K562 (cell line): ENCODE data around the gene DLGAP1. TPM values are rescaled to one million over a fixed set of nuclear protein-coding genes. Genes with fewer than 3 reads are reported as not detected.

ENCODE experiments used
- ATAC-seq: fragments of 200-7000 bp; cut with Tn5 transposase; 3 replicates; pipeline ENCODE4 v1.9.1; 2020; ENCODE audit warnings: moderate library complexity
- BruUV-seq: library from RNA; stranded (reverse); fragments of 400-500 nt; replicated peaks from 2 replicates; lab custom pipeline; 2021; lab: Mats Ljungman, UMichigan
- CTCF ChIA-PET: fragments of 300-600 bp; formaldehyde crosslinking; extraction: SDS; loops from one replicate; lab custom pipeline; 2021; ENCODE audit warnings: low intra/inter-chr PET ratio; lab: Yijun Ruan, JAX
- POLR2A ChIA-PET: fragments of 300-600, 350-650 bp; sonication (Branson Sonifier 250); formaldehyde crosslinking; extraction: SDS; loops from one replicate; lab custom pipeline; 2021; ENCODE audit warnings: antibody characterized with exemption, inconsistent platforms; lab: Yijun Ruan, JAX
- DNase-seq, 4 experiments: peaks; one replicate each; pipeline versions ENCODE4 v3.0.0 to v3.0.0-alpha.2; 2011 to 2018; ENCODE audit warnings: low spot score in 3 of 4, mixed read lengths in 3 of 4; ENCODE audit errors: extremely low read depth in 1 of 4
- FAIRE-seq: peaks from 2 replicates; lab custom pipeline; 2011; peaks lifted over from hg19 to GRCh38; lab: Jason Lieb, UNC
- H2AFZ ChIP-seq: 2 replicates; pipeline ENCODE4 v1.6.0; 2011; ENCODE audit warnings: low read depth, low read length, control low read depth, inconsistent platforms
- H3K27ac ChIP-seq: fragments of 200-600 bp; 3 replicates; pipeline ENCODE4 v1.8.0; 2011; ENCODE audit warnings: low read depth, mild to moderate bottlenecking, control low read depth, inconsistent platforms, low read length, moderate library complexity, mixed read lengths; ENCODE audit errors: extremely low read depth
- H3K27me3 ChIP-seq, 2 experiments: fragments of 300-600 bp in 1 of 2; 2 replicates in 1 of 2; 3 replicates in 1 of 2; pipeline versions ENCODE4 v1.6.0 to v1.8.0; 2011; ENCODE audit warnings: inconsistent platforms in 2 of 2, low read length in 2 of 2, mild to moderate bottlenecking in 1 of 2, mixed read lengths in 1 of 2, moderate library complexity in 1 of 2; ENCODE audit not compliant: control insufficient read depth in 2 of 2, insufficient read depth in 2 of 2
- H3K36me3 ChIP-seq: fragments of 300-600 bp; 3 replicates; pipeline ENCODE4 v1.8.0; 2011; ENCODE audit warnings: mild to moderate bottlenecking, low read length, inconsistent platforms; ENCODE audit not compliant: control insufficient read depth, insufficient read depth
- H3K4me1 ChIP-seq, 2 experiments: fragments of 200-600 bp in 1 of 2; replicated peaks in 1 of 2; 2 replicates in 1 of 2; 3 replicates in 1 of 2; pipeline versions ENCODE4 v1.5.1 to v1.8.0; 2011; ENCODE audit warnings: inconsistent platforms in 2 of 2, low read length in 2 of 2, mild to moderate bottlenecking in 1 of 2, mixed read lengths in 1 of 2, moderate library complexity in 1 of 2; ENCODE audit not compliant: control insufficient read depth in 2 of 2, insufficient read depth in 2 of 2
- H3K4me2 ChIP-seq: 2 replicates; pipeline ENCODE4 v1.6.1; 2011; ENCODE audit warnings: low read length, control low read depth, inconsistent platforms, mixed read lengths; ENCODE audit not compliant: insufficient read depth
- H3K4me3 ChIP-seq: fragments of 200-600 bp; sonication (generic), shearing (Covaris generic); 2 replicates; pipeline ENCODE4 v1.5.1; 2016; ENCODE audit warnings: control low read depth, inconsistent platforms
- H3K79me2 ChIP-seq: fragments of 200-600 bp; 3 replicates; pipeline ENCODE4 v1.8.0; 2011; ENCODE audit warnings: low read length, inconsistent platforms; ENCODE audit not compliant: control insufficient read depth, insufficient read depth
- H3K9ac ChIP-seq, 2 experiments: 2 replicates each; pipeline versions ENCODE4 v1.6.0 to v1.6.1; 2011; ENCODE audit warnings: low read depth in 2 of 2, low read length in 2 of 2, control low read depth in 1 of 2, inconsistent platforms in 1 of 2, mild to moderate bottlenecking in 1 of 2, mixed read lengths in 1 of 2; ENCODE audit not compliant: insufficient read depth in 1 of 2
- H3K9me1 ChIP-seq: one replicate; pipeline ENCODE4 v1.6.0; 2011; ENCODE audit warnings: inconsistent platforms, mild to moderate bottlenecking, low read length, moderate library complexity; ENCODE audit not compliant: control insufficient read depth, insufficient read depth
- H3K9me3 ChIP-seq: replicated peaks from 2 replicates; pipeline ENCODE4 v1.5.1; 2011; ENCODE audit warnings: low read depth, low read length, inconsistent platforms; ENCODE audit not compliant: control insufficient read depth, insufficient read depth
- H4K20me1 ChIP-seq: replicated peaks from 2 replicates; pipeline ENCODE4 v1.6.1; 2011; ENCODE audit warnings: low read length, inconsistent platforms, mixed read lengths; ENCODE audit not compliant: control insufficient read depth, insufficient read depth
- CHD2 ChIP-seq: IDR thresholded peaks from 2 replicates; pipeline ENCODE4 v1.6.1; 2011; ENCODE audit warnings: low read depth, low read length
- FOSL1 ChIP-seq: fragments of 200-800 bp; sonication (Bioruptor generic); conservative IDR thresholded peaks from 2 replicates; pipeline ENCODE4 v1.6.1; 2016; ENCODE audit warnings: missing genetic modification characterization, missing compliant biosample characterization
- HMG20B ChIP-seq: fragments of 250-450 bp; sonication (Bioruptor Pico); IDR thresholded peaks from 2 replicates; pipeline ENCODE4 v1.5.0; 2021; ENCODE audit warnings: mild to moderate bottlenecking
- HOXB6 ChIP-seq: fragments of 250-450 bp; sonication (Bioruptor Pico); IDR thresholded peaks from 2 replicates; pipeline ENCODE4 v1.5.1; 2022; ENCODE audit warnings: mild to moderate bottlenecking, borderline replicate concordance
- ILF3 ChIP-seq: fragments of 450-650 bp; IDR thresholded peaks from 2 replicates; pipeline ENCODE4 v1.6.1; 2018; ENCODE audit warnings: antibody characterized with exemption, mild to moderate bottlenecking, moderate library complexity, borderline replicate concordance
- IRF2 ChIP-seq: sonication (generic); formaldehyde crosslinking; IDR thresholded peaks from 2 replicates; pipeline ENCODE4 v1.8.1; 2022; ENCODE audit warnings: mild to moderate bottlenecking, missing genetic modification reagents
- MYBL2 ChIP-seq, 2 experiments: fragments of 450-650 bp in 1 of 2; sonication (generic) in 1 of 2; formaldehyde crosslinking in 1 of 2; IDR thresholded peaks; 2 replicates each; pipeline versions ENCODE4 v1.6.1 to v1.8.1; 2017 to 2022; ENCODE audit warnings: borderline replicate concordance in 1 of 2, inconsistent platforms in 1 of 2, low read depth in 1 of 2, mild to moderate bottlenecking in 1 of 2, missing genetic modification reagents in 1 of 2, moderate library complexity in 1 of 2
- NFXL1 ChIP-seq: fragments of 450-650 bp; formaldehyde crosslinking; IDR thresholded peaks from 2 replicates; pipeline ENCODE4 v1.4.0; 2021; ENCODE audit warnings: mild to moderate bottlenecking
- PML ChIP-seq: IDR thresholded peaks from 2 replicates; pipeline ENCODE4 v1.6.1; 2012; ENCODE audit warnings: low read length, inconsistent platforms
- RUNX1 ChIP-seq: sonication (generic); IDR thresholded peaks from 2 replicates; pipeline ENCODE4 v1.6.1; 2016; ENCODE audit warnings: antibody characterized with exemption, low read depth
- STAG1 ChIP-seq: sonication (generic); formaldehyde crosslinking; IDR thresholded peaks from 2 replicates; pipeline ENCODE4 v1.5.0; 2020; ENCODE audit warnings: missing genetic modification reagents, borderline replicate concordance
- ZNF41 ChIP-seq: fragments of 250-450 bp; sonication (Bioruptor Pico); conservative IDR thresholded peaks from 2 replicates; pipeline ENCODE4 v1.4.0; 2020; ENCODE audit warnings: mild to moderate bottlenecking
- ZNF75A ChIP-seq: fragments of 450-650 bp; formaldehyde crosslinking; IDR thresholded peaks from 2 replicates; pipeline ENCODE4 v1.4.0; 2020; ENCODE audit warnings: mild to moderate bottlenecking
- WGBS: fragments of 100-300 bp; shearing (Covaris generic); methylation state at CpG from one replicate; pipeline ENCODE4 v1.1.6; 2016; ENCODE audit warnings: low coverage, mixed read lengths; ENCODE audit not compliant: insufficient coverage; ENCODE audit errors: missing lambda C conversion rate; 5-methylcytosine and 5-hydroxymethylcytosine counted together
- in situ Hi-C: fragments of 300-500 bp; cut with MboI; formaldehyde crosslinking; loops from 4 replicates; pipeline ENCODE4 v1.15.0; 2018; ENCODE audit warnings: inconsistent platforms, mixed read lengths
- intact Hi-C: fragments of 100-400 bp; cut with micrococcal nuclease; formaldehyde crosslinking; loops from 2 replicates; pipeline ENCODE4 v1.14.2; 2022
- polyA plus RNA-seq, 8 experiments: library from polyadenylated mRNA; depleted of rRNA in 4 of 8; stranded (reverse) in 5 of 8; unstranded in 3 of 8; fragments of >200 nt; fragmentation: Nextera tagmentation in 2 of 8; fragmentation: Illumina TruSeq in 1 of 8; extraction: Ambion mirVana in 2 of 8; extraction: Trizol in 1 of 8; gene quantifications; 2 replicates each; pipeline versions ENCODE4 v1.2.1 to v1.2.3, GENCODE V29; 2011 to 2014; ENCODE audit warnings: inconsistent platforms in 1 of 8, missing spikeins in 1 of 8
- total RNA-seq, 7 experiments: library from RNA; depleted of rRNA in 6 of 7; stranded (reverse); fragments of >200 nt in 6 of 7; fragmentation: Illumina TruSeq in 2 of 7; extraction: Trizol in 2 of 7; gene quantifications; 2 replicates each; pipeline versions ENCODE4 v1.2.1 to v1.2.3, GENCODE V29; 2011 to 2021; ENCODE audit warnings: low replicate concordance in 1 of 7
- TF ChIP-seq, protein P1 (sequence below): fragments of 450-650 bp; IDR thresholded peaks from 2 replicates; pipeline ENCODE4 v1.6.1; 2016; ENCODE audit warnings: mild to moderate bottlenecking
- TF ChIP-seq, protein P2 (sequence below), 2 experiments: IDR thresholded peaks; 2 replicates each; pipeline ENCODE4 v1.6.1; 2012; ENCODE audit warnings: improper control_type of control experiment in 2 of 2, low read depth in 2 of 2, low read length in 2 of 2, borderline replicate concordance in 1 of 2

The DLGAP1 gene
- total and polyA plus RNA-seq, 9 of the 15 experiments (the other 6 are each of a cell fraction or from before 2014, with no cell fraction given), result 0.04 to 0.22 (median 0.08) TPM

DNA sequence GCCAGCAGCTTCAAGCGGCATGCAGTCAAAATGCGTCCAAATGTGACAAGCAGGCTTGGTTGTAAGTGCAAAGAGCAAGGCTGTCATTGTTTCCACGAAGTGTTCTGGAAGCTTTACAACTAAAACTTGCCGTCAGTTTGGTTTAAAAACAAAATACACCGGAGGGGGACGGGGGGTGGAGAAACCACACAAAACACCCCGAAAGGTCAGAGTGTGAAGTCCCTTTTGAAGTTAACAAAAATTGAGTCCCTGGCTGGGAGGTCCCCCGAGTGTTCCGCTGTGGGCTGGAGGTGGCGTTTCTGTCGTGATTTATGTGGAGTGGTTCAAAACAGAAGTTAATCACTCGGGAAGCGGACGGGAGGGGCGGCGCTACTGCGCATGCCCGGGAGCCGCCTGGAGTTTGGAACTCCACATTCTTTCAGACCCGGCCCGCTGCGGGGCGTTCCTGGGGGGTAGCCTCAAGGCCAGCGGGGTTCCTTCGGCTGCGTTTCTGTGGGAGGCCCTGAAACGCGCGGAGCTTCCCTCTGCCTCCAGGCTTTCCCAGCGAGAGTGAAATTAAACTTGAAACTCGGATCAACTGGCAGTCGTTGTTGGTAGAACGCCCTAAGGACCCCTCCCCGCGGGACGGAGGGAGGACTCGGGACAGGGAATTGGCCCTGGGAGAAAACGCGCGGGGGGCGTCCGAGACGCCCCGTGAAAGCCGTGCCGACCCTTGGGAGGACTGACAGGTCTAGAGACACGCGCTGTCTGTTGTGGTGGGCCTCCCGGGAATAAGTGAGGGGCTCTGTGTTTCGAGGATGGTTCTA, 1003.7 kb downstream of the DLGAP1 start (continued):
- no peak for TF ChIP-seq ZNF41 (CRISPR knock-in tag)

DNA sequence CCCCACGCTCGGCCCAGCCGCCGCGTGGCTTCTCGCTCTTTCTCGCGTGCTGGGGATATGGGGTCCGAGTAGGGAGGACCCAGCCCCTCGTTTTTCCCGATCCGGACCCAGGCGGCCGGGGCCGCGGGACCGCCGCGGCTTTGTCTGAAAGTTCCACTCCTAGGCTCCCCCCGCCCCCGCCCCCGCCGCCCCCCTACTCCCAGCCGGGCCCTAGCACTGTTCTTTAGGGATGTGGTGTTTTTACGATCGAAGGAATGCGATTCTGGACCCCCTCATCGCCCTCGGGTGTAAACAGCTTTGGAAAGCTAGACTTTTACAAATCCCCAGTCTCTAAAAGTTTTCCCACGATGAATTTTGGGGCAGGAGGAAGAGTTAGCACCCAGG, 1004.3 kb downstream of the DLGAP1 start:
- peaks cover 89% of the 10 kb centered on the region for H3K79me2 ChIP-seq
- no peaks in the 10 kb centered on the region for H3K9me1 ChIP-seq
- ATAC-seq (no peak), FAIRE-seq (no peak), DNase-seq (peak in 2 of 4 experiments; percentile 27 to 38)
- POLR2A ChIA-PET, result interaction anchor here (0.9 to 6.6 kb wide), 8 partner anchors 9 to 215 kb away, joined by 3 to 44 read pairs (median 18); no protein-coding TSS in a partner anchor
- no TSS peak for BruUV-seq
- H3K9ac ChIP-seq, result peak overlapping the region; percentile 92 to 95
- intact Hi-C loops, result loop anchor here (2.0 kb wide), 1 partner anchor 144 kb away; no protein-coding TSS in a partner anchor
- H3K36me3 ChIP-seq, result peaks cover 13% of the 10 kb centered on the region; the same call in 2 of the 3 replicates
- peaks cover 17 to 39% of the 10 kb centered on the region in 2 experiments for H3K4me1 ChIP-seq
- H3K27ac ChIP-seq, result peak overlapping the region; percentile 98
- peak overlapping the region; percentile 12; the same call in 1 of the 2 replicates for H2AFZ ChIP-seq
- H3K9me3 ChIP-seq, result no peaks in the 10 kb centered on the region
- H4K20me1 ChIP-seq, result peaks cover 9% of the 10 kb centered on the region; the same call in 1 of the 2 replicates
- CTCF ChIA-PET, result interaction anchor here (0.6 to 1.8 kb wide), 3 partner anchors 137 to 169 kb away, joined by 3 to 5 read pairs (median 3); no protein-coding TSS in a partner anchor
- in situ Hi-C loops, result loop anchor here (5.0 to 10.0 kb wide), 4 partner anchors 147 to 516 kb away; no protein-coding TSS in a partner anchor
- peak overlapping the region; percentile 99 for H3K4me2 ChIP-seq
- H3K4me3 ChIP-seq, result peak overlapping the region; percentile 87
- no peaks in the 10 kb centered on the region for H3K27me3 ChIP-seq
- under 1% methylated on average over 29 of the region's 30 CpGs for WGBS
- TF ChIP-seq STAG1, result no peak
- TF ChIP-seq, protein P1, sequence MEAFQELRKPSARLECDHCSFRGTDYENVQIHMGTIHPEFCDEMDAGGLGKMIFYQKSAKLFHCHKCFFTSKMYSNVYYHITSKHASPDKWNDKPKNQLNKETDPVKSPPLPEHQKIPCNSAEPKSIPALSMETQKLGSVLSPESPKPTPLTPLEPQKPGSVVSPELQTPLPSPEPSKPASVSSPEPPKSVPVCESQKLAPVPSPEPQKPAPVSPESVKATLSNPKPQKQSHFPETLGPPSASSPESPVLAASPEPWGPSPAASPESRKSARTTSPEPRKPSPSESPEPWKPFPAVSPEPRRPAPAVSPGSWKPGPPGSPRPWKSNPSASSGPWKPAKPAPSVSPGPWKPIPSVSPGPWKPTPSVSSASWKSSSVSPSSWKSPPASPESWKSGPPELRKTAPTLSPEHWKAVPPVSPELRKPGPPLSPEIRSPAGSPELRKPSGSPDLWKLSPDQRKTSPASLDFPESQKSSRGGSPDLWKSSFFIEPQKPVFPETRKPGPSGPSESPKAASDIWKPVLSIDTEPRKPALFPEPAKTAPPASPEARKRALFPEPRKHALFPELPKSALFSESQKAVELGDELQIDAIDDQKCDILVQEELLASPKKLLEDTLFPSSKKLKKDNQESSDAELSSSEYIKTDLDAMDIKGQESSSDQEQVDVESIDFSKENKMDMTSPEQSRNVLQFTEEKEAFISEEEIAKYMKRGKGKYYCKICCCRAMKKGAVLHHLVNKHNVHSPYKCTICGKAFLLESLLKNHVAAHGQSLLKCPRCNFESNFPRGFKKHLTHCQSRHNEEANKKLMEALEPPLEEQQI, result no peak
- no peak for TF ChIP-seq ILF3
- TF ChIP-seq ZNF75A (CRISPR knock-in tag), result no peak
- no peak for TF ChIP-seq IRF2 (CRISPR knock-in tag)
- no peak for TF ChIP-seq PML
- no peak for TF ChIP-seq HMG20B (CRISPR knock-in tag)
- no peak for TF ChIP-seq HOXB6 (CRISPR knock-in tag)
- TF ChIP-seq MYBL2 (IDR thresholded peaks at IDR 0.05; ENCODE audit: low read depth), result no peak
- TF ChIP-seq MYBL2 (CRISPR knock-in tag; IDR thresholded peaks at IDR 0.05; ENCODE audit: borderline replicate concordance), result no peak
- TF ChIP-seq, protein P2, sequence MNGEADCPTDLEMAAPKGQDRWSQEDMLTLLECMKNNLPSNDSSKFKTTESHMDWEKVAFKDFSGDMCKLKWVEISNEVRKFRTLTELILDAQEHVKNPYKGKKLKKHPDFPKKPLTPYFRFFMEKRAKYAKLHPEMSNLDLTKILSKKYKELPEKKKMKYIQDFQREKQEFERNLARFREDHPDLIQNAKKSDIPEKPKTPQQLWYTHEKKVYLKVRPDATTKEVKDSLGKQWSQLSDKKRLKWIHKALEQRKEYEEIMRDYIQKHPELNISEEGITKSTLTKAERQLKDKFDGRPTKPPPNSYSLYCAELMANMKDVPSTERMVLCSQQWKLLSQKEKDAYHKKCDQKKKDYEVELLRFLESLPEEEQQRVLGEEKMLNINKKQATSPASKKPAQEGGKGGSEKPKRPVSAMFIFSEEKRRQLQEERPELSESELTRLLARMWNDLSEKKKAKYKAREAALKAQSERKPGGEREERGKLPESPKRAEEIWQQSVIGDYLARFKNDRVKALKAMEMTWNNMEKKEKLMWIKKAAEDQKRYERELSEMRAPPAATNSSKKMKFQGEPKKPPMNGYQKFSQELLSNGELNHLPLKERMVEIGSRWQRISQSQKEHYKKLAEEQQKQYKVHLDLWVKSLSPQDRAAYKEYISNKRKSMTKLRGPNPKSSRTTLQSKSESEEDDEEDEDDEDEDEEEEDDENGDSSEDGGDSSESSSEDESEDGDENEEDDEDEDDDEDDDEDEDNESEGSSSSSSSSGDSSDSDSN (IDR thresholded peaks at IDR 0.05; ENCODE audit: borderline replicate concordance in 1 of 2, low read depth in 2 of 2, low read length in 2 of 2), result 0 out of 4 replicates have a peak, but pooled peaks of 1 of the 2 experiments have one; percentile 87
- TF ChIP-seq CHD2, result peak; percentile 74
- no peak for TF ChIP-seq RUNX1
- no peak for TF ChIP-seq FOSL1 (tag)
- TF ChIP-seq NFXL1 (CRISPR knock-in tag), result no peak
